NAMALWA (cell line): ENCODE measurements around the gene SORL1.

Experiments used
- DNase-seq: peaks from one replicate; pipeline ENCODE4 v3.0.0-alpha.2; 2015; ENCODE audit warnings: low spot score

The SORL1 gene

DNA sequence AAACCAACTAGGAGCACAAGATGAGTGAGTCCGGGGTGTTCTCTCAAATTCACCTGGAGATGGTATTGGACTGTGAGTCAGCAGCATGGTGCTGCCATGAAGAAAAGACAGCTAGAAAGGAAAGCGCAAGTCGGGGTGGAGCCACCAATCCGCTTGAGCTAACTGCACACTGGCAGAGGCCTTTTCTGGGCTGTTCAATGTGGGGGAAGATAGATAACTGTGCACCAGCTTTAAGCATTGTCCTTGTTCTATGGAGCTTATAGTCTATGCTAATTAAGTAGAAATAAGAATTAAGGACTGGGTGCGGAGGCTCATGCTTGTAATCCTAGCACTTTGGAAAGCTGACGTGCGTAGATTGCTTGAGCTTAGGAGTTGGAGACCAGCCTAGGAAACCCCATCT is 22.6 kb downstream of the SORL1 start:
- DNase-seq: no peak

DNA sequence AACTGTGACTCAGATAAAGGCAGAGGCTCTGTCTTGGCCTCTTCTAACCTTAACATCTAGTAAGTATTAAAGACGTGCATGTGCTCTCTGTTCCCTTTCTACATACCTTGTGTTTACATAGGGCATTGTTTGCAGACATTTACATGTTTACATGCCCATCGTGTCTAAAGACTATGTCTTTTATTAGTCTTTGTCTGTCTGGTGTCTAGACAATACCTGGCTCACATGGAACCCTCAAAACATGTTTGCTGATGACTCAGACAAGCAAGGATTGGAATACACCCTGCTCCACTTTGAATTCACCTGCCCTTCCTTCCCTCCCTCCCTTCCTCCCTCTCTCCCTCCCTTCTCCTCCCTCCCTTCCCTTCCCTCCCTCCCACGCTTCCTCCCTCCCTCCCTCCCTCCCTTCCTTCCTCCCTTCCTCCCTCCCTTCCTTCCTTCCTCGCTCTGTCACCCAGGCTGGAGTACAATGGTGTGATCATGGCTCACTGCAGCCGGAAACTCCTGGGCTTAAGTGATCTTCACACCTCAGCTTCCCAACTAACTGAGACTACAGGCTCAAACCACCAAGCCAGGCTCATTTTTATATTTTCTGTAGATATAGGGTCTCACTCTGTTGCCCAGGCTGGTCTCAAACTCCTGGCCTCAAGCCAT is 24.4 kb downstream of the SORL1 start:
- DNase-seq: no peak

DNA sequence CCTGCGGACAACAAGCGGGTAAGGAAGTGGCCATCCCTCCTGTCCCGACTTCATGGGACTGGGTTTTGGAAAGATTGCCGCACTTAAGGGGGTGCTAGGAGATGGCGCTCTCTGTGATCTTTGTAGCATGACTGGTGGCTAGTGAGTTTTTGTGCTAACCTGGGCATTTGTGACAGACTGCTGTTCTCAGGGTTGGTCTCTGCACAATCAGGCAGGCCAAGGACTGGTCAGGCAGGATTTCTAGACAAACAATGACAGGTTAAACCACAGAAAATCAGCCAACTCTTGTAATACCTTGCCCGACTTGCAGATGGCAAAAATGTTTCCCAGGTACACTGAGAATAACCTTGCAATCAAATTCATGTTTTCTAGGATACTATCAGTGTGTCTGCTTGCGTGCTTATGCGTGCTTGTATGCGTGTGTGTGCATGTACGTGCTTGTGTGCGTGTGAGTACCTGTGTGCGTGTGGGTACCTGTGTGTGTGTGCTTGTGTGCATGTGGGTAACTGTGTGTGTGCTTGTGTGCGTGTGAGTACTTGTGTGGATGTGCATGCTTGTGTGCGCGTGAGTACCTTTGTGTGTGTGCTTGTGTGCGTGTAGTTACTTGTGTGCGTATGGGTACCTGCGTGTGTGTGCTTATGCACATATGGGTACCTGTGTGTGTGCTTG is 26.2 kb downstream of the SORL1 start:
- no peak for DNase-seq

DNA sequence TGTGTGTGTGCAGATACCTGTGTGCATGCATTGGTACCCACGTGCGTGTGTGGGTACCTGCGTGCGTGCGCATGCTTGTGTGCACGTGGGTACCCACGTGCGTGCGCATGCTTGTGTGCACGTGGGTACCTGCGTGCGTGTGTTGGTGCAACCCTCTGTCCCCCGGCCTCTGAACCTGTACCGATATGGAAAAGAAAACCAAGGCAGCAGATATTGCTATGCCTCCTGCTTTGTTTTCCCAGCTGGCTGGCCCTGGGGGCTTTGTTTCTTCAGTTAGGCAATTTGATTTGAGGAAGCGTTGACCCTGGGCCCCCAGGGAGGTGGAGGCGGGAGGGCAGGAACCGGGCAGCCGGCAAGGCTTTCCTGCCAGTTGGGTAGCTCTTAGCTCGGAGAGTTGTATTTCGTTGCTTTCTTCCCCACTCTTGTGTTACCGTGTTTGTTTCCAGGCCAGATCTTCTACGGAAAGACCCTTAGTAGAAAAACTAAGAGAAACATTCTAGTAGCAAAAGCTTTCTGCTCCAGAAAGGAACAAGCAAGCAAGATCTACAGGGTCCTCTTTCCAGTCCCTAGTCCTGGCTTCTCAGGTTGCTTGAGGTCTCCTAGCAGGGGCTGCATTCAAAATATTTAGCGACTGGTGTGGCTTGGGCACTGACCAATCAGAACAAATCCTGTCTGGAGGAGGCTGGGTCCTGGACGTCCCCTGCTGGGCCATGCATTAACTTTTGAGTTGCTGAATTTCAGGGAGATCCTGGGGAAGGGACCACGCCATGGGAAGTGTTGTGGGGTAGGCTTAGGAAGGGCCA is 27.0 kb downstream of the SORL1 start:
- DNase-seq: no peak

DNA sequence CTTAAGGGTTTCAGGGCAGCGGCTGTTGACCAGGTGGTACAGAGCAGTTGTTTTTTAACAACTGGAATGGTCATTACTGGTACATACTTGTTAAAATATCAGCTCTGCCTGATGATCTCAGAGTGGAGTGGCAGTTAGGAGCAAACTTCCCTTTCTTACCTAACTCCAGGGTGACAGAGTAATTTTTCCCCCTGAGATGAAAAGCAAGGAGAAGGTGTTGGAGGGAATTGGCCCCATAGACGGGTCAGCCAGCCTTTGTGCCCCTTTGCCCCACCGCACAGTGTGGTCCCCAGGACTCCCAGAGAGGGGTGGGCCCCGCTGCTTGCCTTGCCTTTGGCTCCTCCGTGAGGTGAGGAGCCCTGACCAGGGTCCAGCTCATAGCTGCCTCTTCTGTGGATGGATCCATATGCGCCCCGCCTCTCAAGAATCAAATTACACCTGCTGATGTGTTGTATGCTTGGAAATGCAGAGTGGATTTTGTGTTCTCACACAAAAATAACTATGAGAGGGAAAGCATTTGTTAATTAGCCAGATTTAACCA is 27.7 kb downstream of the SORL1 start:
- DNase-seq: no peak

DNA sequence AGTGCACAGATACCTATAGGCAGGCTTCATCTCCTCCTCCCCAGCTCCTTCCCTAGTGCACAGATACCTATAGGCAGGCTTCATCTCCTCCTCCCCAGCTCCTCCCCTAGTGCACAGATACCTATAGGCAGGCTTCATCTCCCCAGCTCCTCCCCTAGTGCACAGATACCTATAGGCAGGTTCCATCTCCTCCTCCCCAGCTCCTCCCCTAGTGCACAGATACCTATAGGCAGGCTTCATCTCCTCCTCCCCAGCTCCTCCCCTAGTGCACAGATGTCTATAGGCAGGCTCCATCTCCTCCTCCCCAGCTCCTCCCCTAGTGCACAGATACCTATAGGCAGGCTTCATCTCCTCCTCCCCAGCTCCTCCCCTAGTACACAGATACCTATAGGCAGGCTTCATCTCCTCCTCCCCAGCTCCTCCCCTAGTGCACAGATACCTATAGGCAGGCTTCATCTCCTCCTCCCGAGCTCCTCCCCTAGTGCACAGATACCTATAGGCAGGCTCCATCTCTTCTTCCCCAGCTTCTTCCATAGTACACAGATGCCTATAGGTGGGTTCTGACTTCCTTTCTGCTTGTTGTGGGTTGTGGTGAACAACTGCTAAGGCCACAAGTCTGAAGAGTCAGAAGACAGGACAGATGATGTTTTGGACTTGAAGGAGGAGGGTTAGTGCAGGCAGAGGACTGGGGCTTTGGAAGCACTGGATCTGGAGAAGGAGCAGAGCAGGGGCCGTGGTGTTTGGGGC is 29.5 kb downstream of the SORL1 start:
- peak; percentile 30 for DNase-seq

DNA sequence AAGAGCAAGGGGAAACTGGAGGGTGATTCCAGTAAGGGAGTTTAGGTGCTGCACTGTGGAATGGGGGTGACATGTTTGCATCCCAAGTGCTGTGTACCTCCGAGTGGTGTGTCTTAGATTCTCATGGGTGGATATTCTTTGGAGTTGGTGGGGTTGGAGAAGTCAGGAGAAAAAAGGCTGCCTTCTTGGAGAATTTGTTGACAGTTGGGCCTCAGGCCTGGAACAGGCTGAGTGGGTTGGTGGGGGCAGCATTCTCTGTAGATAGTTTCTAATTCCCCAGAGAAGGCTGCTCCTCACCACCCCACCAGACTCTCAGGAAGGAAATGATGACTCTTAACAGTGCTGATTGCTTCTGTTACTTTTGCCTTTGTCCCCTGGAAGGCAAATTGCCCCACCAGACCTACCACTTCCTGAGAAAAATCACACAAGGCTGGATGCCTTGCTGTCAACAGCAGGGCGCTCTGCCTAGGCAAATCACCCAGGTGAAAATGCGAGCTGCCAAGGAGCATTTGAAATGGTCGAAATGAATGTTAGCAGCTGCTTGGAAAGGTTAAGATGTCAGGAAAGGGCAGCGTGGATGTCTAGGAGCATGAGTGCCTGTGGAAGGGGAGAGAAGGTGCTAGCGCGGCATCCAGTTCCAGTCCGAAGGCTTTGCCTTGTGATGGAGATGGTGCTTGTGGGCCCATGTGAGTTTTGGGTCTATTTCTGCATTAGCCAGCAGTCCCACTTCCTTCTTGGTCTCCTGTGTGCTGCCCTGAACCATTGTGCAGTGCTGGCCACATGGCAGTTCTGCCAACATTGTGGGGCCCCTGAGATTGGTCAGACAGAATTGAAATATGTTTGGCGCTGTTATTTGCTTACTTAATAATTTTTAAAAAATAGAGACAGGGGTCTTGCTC is 30.4 kb downstream of the SORL1 start:
- peak; percentile 15 for DNase-seq

DNA sequence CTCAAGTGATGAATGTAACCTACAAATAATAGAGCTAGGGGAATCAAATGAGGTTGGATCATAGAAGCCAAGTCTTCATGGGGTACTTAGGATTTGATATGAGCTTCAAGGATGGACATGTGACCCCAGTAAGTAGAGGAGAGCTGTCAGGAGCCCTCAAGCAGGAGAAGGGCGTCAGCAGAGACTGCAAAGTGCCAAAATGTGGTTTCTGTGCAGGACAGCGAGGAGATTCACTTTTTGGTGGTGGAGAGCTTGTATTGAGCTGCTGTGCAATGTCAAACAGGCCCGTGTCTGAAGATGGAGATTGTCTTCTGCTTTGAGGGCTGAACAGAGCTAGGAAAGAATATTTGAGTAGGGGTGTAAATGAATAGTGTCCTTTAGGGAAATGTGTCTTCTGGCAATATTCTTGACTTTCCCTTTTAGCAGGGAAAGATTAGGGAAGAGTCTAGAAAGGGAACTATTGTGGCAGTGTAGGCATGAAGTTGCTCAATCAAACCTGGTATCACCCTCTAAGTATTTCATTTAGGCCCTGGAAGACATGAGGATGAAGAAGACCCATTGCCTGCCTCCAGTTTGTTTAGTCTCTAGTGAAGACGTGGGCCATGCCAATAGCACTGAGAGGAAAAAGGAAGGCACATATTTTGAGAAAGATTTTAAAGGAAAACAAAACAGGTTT is 31.8 kb downstream of the SORL1 start:
- DNase-seq: no peak

DNA sequence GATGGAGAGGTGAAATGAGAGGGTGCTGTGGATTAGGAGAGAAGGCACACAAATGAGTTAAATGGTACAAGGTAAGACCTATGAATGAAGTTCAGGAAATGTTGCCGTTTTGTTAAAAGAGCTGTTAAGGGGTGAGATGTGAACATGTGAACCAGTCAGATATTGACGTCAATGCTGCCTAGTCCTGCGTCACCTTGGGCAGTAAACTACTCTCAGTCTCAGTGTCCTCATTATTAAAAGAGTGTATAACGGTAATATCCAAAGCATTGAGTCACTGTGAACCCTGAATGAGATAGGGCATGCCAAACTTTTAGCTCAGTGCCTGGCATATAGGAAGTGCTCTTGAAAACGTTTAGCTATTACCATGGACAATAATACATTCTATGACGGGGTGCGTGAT is 33.1 kb downstream of the SORL1 start:
- no peak for DNase-seq

DNA sequence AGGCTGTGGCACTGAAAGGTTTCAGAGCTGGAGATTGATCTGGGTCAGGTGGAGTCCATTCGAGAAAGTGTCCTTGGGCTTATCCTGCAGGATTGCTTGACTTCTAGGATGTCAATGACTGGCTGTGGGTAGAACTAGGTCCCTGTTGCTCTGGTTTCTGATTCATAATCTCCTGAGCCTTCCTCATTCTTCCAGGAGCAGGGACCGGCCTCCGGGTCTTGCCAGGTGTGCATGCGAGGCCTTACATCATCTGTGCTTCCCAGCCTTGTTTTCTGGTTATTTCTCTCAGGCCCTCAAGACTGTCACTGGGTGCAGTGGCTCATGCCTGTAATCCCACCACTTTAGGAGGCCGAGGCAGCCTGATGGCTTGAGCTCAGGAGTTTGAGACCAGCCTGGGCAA is 33.9 kb downstream of the SORL1 start:
- DNase-seq: no peak

DNA sequence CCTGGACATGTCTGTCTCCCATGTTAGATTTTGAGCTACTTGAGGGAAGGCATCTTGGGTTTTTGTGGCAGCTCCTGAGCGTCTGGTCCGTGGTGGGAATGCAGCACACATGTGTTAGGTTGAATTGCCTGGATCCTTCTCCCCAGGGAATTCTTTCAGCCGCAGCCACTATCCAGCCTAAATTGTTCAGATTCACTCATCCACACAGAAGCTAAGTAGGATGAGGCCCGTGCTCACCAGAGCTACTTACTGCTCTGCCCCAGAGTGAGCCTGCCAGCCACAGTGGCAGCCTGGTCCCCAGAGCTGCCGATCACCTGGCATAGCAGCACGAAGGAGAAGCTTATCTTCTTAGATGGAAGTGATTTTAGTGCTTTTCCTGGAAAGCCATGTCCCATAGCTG is 35.1 kb downstream of the SORL1 start:
- no peak for DNase-seq

DNA sequence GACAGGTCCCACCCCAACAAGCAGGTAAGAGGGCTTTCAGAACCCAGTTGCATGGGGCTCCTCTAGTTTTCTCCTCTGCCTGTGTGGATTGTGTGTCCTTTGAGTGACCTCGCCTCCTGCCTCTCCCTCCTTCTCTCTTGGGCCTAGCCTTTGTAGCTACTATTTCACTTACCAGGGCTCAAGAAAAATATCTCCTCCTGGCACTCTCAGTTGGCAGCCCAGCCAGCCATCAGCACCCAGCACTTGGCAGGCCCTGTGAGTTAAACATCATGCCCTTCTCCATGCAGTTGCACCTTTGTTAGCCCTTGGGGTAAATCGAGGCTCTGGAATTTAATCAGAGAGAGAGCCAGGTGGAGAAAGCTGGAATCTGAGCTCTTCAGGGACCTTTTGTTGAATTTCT is 36.1 kb downstream of the SORL1 start:
- no peak for DNase-seq

DNA sequence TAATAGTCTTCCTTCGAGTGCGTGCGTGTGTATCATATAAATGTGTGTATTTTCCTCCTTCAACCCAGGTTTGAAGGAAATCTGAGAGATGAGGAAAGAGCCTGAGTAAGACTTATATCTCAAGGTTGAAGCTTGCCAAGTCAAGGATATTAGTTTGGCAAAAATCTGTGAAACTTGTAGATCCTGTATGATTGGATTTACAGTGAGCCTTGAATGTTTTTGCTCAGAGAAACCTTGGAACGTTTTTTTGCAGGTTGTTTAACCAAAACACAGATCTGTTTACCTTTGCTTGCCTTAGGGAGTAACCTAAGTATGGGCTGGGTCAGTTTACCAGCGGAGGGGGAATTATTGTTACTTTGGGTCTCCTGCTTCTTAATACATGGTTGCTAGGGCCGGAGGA is 36.5 kb downstream of the SORL1 start:
- no peak for DNase-seq

DNA sequence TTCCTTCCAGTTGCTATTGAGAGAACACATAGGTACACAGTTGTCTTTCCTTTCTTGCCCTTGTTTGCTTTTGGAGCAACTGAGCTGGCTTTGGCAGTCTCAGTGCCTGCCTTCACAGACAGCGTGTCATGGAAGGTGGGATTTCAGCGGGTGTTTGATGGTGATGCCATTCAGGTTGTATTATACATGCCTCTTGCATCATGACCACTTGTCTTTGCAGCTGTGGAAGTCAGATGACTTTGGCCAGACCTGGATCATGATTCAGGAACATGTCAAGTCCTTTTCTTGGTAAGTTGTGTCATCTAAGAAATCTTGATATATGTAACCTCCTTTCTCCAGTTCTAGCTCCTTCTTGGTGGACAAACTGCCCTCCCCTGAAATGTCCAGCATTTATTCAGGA is 37.7 kb downstream of the SORL1 start:
- no peak for DNase-seq

DNA sequence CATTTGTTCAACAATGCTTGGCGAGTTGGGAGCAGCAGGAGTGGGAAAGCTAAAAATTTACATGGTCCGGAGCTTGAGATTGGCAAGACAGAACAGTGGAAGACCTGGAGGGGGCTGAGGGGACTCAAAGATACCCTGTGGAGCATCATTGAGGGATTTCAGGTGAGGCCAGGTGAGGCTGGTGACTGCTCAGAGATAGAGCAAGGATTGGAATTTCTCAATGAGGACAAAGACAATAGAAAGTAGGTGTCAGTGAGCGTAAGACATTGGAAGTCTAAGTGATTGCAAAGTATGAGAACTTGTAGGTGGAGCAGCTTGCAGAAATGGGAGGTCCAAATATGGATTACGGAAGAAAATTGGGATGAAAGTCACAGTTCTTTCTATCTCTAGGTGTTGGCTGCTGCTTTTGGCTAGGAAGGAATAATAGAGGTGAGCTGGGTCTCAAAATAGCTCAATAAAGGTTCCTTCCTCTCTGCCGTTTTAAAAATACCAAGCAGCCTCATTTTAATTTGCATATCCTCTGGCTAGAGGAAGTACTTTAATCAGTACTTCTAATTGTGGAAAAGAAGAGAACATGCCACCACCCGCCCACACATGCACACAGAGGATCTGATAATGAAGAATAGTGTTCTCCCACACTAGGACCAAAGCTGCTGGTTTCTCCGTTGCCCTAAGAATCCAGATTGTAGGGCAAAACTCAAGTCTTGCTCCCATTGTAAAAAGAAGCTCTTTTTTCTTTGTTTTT is 42.4 kb downstream of the SORL1 start:
- DNase-seq: peak; percentile 55

DNA sequence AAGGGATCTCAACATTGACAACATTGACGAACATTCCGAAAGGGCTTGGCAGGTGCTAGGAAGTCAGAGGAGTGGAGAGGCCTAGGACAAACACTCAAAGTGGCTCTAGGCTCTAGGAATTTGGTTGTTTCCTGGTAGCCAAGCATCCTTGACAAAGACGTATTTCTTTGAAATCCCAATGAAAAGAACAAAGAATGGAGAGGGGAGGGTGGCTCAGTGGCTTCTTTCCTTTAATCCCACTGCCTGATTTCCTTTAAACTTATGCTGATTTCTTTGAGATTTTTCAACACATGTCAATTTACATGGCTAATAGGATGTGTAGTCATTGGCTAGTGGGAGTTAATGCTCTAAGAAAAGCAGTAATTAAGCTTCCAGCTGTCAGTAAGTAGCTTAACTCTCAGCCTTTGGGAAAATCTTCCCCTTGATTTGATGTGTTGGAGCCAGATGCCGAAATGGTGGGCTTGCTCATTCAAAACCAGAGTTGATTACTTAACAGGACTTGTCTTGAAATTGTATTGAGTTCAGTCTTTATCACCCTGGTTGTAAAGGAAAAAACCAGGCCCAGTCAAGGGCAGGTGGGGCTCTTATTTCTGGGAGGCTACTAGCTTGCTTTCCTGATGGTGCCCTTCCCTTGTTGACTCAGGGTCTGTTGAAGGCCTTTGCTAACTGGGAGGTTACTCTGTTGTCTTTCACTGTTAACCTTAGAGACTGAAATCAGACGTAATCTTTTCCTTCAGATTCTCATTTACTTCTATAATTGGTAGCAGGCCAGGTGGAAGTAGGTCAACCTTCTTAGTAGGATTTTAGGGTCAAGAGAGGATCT is 45.3 kb downstream of the SORL1 start:
- DNase-seq: no peak

DNA sequence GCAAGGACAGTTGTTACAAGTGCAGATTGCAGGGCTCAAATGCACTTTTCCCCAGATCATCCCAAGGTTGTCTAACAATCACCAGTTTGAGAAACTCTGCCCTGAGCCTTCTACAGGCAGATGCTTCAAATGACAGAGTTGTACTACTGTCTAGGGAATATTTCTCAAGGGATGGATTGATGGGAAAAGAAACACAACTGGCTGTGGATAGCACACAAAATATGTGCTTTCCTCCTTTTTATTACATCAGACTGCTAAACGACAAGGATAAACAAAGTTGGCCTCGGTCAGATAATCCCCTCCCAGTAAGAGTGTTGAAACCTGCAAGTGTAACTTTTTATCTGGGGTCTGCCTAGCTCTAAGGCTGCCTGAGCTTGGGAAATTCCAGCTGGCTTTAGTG is 47.3 kb downstream of the SORL1 start:
- no peak for DNase-seq

DNA sequence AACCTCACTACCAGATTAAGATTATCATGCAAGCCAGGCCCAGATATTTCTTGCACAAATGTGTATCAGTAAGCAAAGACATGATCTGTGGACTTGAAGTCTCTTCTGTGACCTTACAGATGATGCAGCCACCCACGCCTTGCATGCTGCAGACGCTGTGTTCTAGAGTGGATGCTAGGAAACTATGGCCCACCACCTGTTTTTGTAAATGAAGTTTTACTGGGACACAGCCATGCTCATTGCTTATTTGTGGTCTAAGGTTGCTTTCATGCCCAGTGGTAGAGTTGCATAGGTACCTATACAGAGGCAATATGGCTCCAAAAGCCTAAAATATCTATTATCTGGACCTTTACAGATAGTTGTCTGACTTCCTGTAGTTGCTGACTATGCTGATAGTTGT is 48.2 kb downstream of the SORL1 start:
- DNase-seq: no peak

DNA sequence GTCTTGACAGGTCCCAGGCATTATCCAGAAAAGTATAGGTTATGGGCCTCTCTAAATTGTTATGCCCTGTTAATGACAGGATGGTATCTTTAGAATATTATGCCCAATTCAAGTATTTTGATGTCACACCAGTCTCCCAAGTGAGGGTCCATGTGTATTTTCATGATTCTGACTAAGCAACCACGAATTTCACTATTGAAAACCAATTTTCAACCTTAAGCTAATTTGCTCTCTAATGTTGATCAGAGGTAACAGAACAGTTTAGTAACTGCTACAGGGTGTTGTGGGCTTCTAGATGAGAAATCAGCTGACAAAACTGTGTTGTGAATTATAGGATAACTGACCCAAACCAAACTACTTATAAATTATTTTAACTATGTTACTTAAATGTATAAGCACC is 48.6 kb downstream of the SORL1 start:
- no peak for DNase-seq
